KOPT-K1 (cell line): Measurements from ENCODE around the gene EYA2.

Experiments used
- H3K27ac ChIP-seq: fragments of 200-600 bp; sonication (generic); 2 replicates; pipeline ENCODE4 v1.5.1; 2016; ENCODE audit warnings: antibody characterized with exemption, mild to moderate bottlenecking, low read depth, low read length; ENCODE audit not compliant: poor library complexity, severe bottlenecking
- H3K36me3 ChIP-seq: fragments of 200-600 bp; sonication (generic); 2 replicates; pipeline ENCODE4 v1.5.1; 2017; ENCODE audit warnings: antibody characterized with exemption, mild to moderate bottlenecking, low read length, moderate library complexity; ENCODE audit not compliant: insufficient read depth
- H3K9me3 ChIP-seq: fragments of 200-600 bp; sonication (generic); 2 replicates; pipeline ENCODE4 v1.5.1; 2017; ENCODE audit warnings: antibody characterized with exemption, low read length, mild to moderate bottlenecking; ENCODE audit not compliant: insufficient read depth, poor library complexity, severe bottlenecking

The EYA2 gene

GRCh38 chr20:47044938-47045337 is 150.3 kb downstream of the EYA2 start:
- H3K9me3 ChIP-seq = no peaks in the 10 kb centered on the region
- no peaks in the 10 kb centered on the region for H3K36me3 ChIP-seq
- no peak overlapping the region for H3K27ac ChIP-seq

- Histone ChIP-seq H3K36me3 (no peaks in the 10 kb centered on the region), H3K27ac (no peak overlapping the region), H3K9me3 (no peaks in the 10 kb centered on the region)
Observed at GRCh38 chr20:47048054-47048453, 153.4 kb downstream of the EYA2 start.

GRCh38 chr20:47049771-47050170 is 155.1 kb downstream of the EYA2 start:
- Histone ChIP-seq H3K36me3 (no peaks in the 10 kb centered on the region), H3K9me3 (no peaks in the 10 kb centered on the region), H3K27ac (no peak overlapping the region)

GRCh38 chr20:47050996-47051395 is 156.4 kb downstream of the EYA2 start:
- Histone ChIP-seq H3K27ac (no peak overlapping the region), H3K36me3 (no peaks in the 10 kb centered on the region), H3K9me3 (no peaks in the 10 kb centered on the region)

- Histone ChIP-seq H3K36me3 (no peaks in the 10 kb centered on the region), H3K27ac (no peak overlapping the region), H3K9me3 (no peaks in the 10 kb centered on the region)
Observed at GRCh38 chr20:47051936-47052526, 157.4 kb downstream of the EYA2 start.

GRCh38 chr20:47054506-47054905 is 159.9 kb downstream of the EYA2 start:
- H3K36me3 ChIP-seq = no peaks in the 10 kb centered on the region
- H3K27ac ChIP-seq = no peak overlapping the region
- no peaks in the 10 kb centered on the region for H3K9me3 ChIP-seq

GRCh38 chr20:47054945-47055344 is 160.3 kb downstream of the EYA2 start:
- no peaks in the 10 kb centered on the region for H3K36me3 ChIP-seq
- no peak overlapping the region for H3K27ac ChIP-seq
- no peaks in the 10 kb centered on the region for H3K9me3 ChIP-seq

GRCh38 chr20:47055699-47056369 is 161.2 kb downstream of the EYA2 start:
- Histone ChIP-seq H3K27ac (no peak overlapping the region), H3K36me3 (no peaks in the 10 kb centered on the region), H3K9me3 (no peaks in the 10 kb centered on the region)

- Histone ChIP-seq H3K36me3 (no peaks in the 10 kb centered on the region), H3K27ac (no peak overlapping the region)
Observed at GRCh38 chr20:47057661-47058060, 163.0 kb downstream of the EYA2 start.

GRCh38 chr20:47058236-47058635 is 163.6 kb downstream of the EYA2 start:
- no peak overlapping the region for H3K27ac ChIP-seq
- H3K36me3 ChIP-seq = no peaks in the 10 kb centered on the region
- no peaks in the 10 kb centered on the region for H3K9me3 ChIP-seq

More at GRCh38 chr20:47057661-47058060, 163.0 kb downstream of the EYA2 start:
- no peaks in the 10 kb centered on the region for H3K9me3 ChIP-seq

GRCh38 chr20:47059536-47059935 is 164.9 kb downstream of the EYA2 start:
- H3K27ac ChIP-seq = no peak overlapping the region
- peaks cover 3% of the 10 kb centered on the region for H3K9me3 ChIP-seq
- no peaks in the 10 kb centered on the region for H3K36me3 ChIP-seq

- Histone ChIP-seq H3K36me3 (no peaks in the 10 kb centered on the region), H3K9me3 (peaks cover 11% of the 10 kb centered on the region), H3K27ac (no peak overlapping the region)
Observed at GRCh38 chr20:47061549-47061948, 166.9 kb downstream of the EYA2 start.

- H3K27ac ChIP-seq = no peak overlapping the region
- no peaks in the 10 kb centered on the region for H3K36me3 ChIP-seq
- H3K9me3 ChIP-seq = peaks cover 11% of the 10 kb centered on the region
Observed at GRCh38 chr20:47062226-47062890, 167.7 kb downstream of the EYA2 start.

GRCh38 chr20:47063407-47063806 is 168.8 kb downstream of the EYA2 start:
- Histone ChIP-seq H3K36me3 (no peaks in the 10 kb centered on the region), H3K9me3 (peaks cover 19% of the 10 kb centered on the region), H3K27ac (no peak overlapping the region)

- Histone ChIP-seq H3K27ac (no peak overlapping the region), H3K9me3 (peaks cover 20% of the 10 kb centered on the region), H3K36me3 (no peaks in the 10 kb centered on the region)
Observed at GRCh38 chr20:47063808-47064207, 169.2 kb downstream of the EYA2 start.
